GM23338 (cell line): Measurements from ENCODE around the gene PLA2G1B. TPM values are rescaled to one million over a fixed set of nuclear protein-coding genes. Genes with fewer than 3 reads are reported as not detected.

Source experiments
- ATAC-seq: fragments of 200-7000 bp; cut with Tn5 transposase; 3 replicates; pipeline ENCODE4 v1.9.1; 2020
- DNase-seq: peaks from one replicate; pipeline ENCODE4 v3.0.0-alpha.2; 2015; ENCODE audit warnings: low spot score
- H2AFZ ChIP-seq: fragments of 200-600 bp; sonication (generic); 2 replicates; pipeline ENCODE4 v1.8.0; 2016; ENCODE audit warnings: antibody characterized with exemption, mild to moderate bottlenecking, moderate library complexity
- H3F3A ChIP-seq: fragments of 200-600 bp; sonication (generic); replicated peaks from 2 replicates; pipeline ENCODE4 v1.8.0; 2017; ENCODE audit warnings: antibody characterized with exemption, mixed run types, low read depth
- H3K27ac ChIP-seq: fragments of 200-600 bp; sonication (generic); 2 replicates; pipeline ENCODE4 v1.6.1; 2016; ENCODE audit warnings: low read depth
- H3K27me3 ChIP-seq: fragments of 200-600 bp; sonication (generic); 2 replicates; pipeline ENCODE4 v1.8.0; 2016; ENCODE audit warnings: mild to moderate bottlenecking, mixed run types, moderate library complexity; ENCODE audit not compliant: insufficient read depth
- H3K36me3 ChIP-seq: fragments of 200-600 bp; sonication (generic); 2 replicates; pipeline ENCODE4 v1.8.0; 2016; ENCODE audit warnings: mild to moderate bottlenecking; ENCODE audit not compliant: insufficient read depth
- H3K4me1 ChIP-seq: fragments of 200-600 bp; sonication (generic); 2 replicates; pipeline ENCODE4 v1.8.0; 2016; ENCODE audit warnings: mild to moderate bottlenecking, moderate library complexity; ENCODE audit not compliant: insufficient read depth
- H3K4me2 ChIP-seq: fragments of 200-600 bp; sonication (generic); 2 replicates; pipeline ENCODE4 v1.7.1; 2017; ENCODE audit warnings: mixed run types
- H3K4me3 ChIP-seq: fragments of 200-600 bp; sonication (generic); 2 replicates; pipeline ENCODE4 v1.6.1; 2016; ENCODE audit warnings: mixed run types
- H3K79me2 ChIP-seq: fragments of 200-600 bp; sonication (generic); replicated peaks from 2 replicates; pipeline ENCODE4 v1.8.0; 2017; ENCODE audit warnings: mild to moderate bottlenecking; ENCODE audit not compliant: insufficient read depth
- H3K9me2 ChIP-seq: fragments of 200-600 bp; sonication (generic); 2 replicates; pipeline ENCODE4 v1.8.0; 2017; ENCODE audit not compliant: insufficient read depth
- H4K20me1 ChIP-seq: fragments of 200-600 bp; sonication (generic); replicated peaks from 2 replicates; pipeline ENCODE4 v1.8.0; 2017; ENCODE audit warnings: mild to moderate bottlenecking; ENCODE audit not compliant: insufficient read depth
- H3K27ac Mint-ChIP-seq: 2 replicates; pipeline ENCODE4 v1.8.0; 2020; ENCODE audit warnings: inconsistent platforms, mild to moderate bottlenecking, moderate library complexity, mixed read lengths
- H3K27me3 Mint-ChIP-seq: 3 replicates; pipeline ENCODE4 v1.8.0; 2022; ENCODE audit warnings: low read depth, mild to moderate bottlenecking, moderate library complexity, mixed read lengths, inconsistent platforms; ENCODE audit not compliant: insufficient read depth, poor library complexity
- H3K36me3 Mint-ChIP-seq: 3 replicates; pipeline ENCODE4 v1.8.0; 2021; ENCODE audit warnings: low read depth, mild to moderate bottlenecking, inconsistent platforms, moderate library complexity, mixed read lengths
- H3K4me1 Mint-ChIP-seq: 3 replicates; pipeline ENCODE4 v1.8.0; 2020; ENCODE audit warnings: mild to moderate bottlenecking, inconsistent platforms, mixed read lengths
- H3K4me3 Mint-ChIP-seq: 3 replicates; pipeline ENCODE4 v1.8.0; 2021; ENCODE audit warnings: moderate library complexity, mild to moderate bottlenecking, inconsistent platforms, mixed read lengths
- H3K9me3 Mint-ChIP-seq: 3 replicates; pipeline ENCODE4 v1.8.0; 2020; ENCODE audit warnings: moderate library complexity, mild to moderate bottlenecking, inconsistent platforms, mixed read lengths
- CREB1 ChIP-seq: fragments of 250-450 bp; sonication (Bioruptor Pico); IDR thresholded peaks from 2 replicates; pipeline ENCODE4 v1.5.0; 2020; ENCODE audit warnings: low read depth, mild to moderate bottlenecking, moderate library complexity
- CTCF ChIP-seq, 2 experiments: fragments of 200-600 bp in 1 of 2; sonication (generic) in 1 of 2; conservative IDR thresholded peaks; 2 replicates each; pipeline versions ENCODE4 v1.5.1 to v1.6.1; 2016 to 2017; ENCODE audit warnings: antibody characterized with exemption in 2 of 2, low read depth in 2 of 2, mild to moderate bottlenecking in 2 of 2, moderate library complexity in 1 of 2
- ETS1 ChIP-seq: IDR thresholded peaks from 2 replicates; pipeline ENCODE4 v1.6.1; 2016; ENCODE audit warnings: antibody characterized with exemption
- EZH2 ChIP-seq: fragments of 200-600 bp; sonication (generic); IDR thresholded peaks from one replicate; pipeline ENCODE4 v1.8.0; 2017; ENCODE audit warnings: antibody characterized with exemption, mild to moderate bottlenecking, low read depth; ENCODE audit not compliant: unreplicated experiment
- EZH2phosphoT487 ChIP-seq: fragments of 200-600 bp; sonication (generic); IDR thresholded peaks from one replicate; pipeline ENCODE4 v1.8.1; 2018; ENCODE audit warnings: antibody characterized with exemption; ENCODE audit not compliant: unreplicated experiment
- JUNB ChIP-seq: IDR thresholded peaks from one replicate; pipeline ENCODE4 v1.6.1; 2016; ENCODE audit warnings: antibody characterized with exemption; ENCODE audit not compliant: unreplicated experiment
- REST ChIP-seq: IDR thresholded peaks from one replicate; pipeline ENCODE4 v1.6.1; 2018; ENCODE audit warnings: antibody characterized with exemption; ENCODE audit not compliant: unreplicated experiment
- ZNF114 ChIP-seq: fragments of 250-450 bp; sonication (Bioruptor Pico); IDR thresholded peaks from 2 replicates; pipeline ENCODE4 v1.5.0; 2020; ENCODE audit warnings: mild to moderate bottlenecking, moderate library complexity
- polyA plus RNA-seq: library from polyadenylated mRNA; unstranded; fragments of >200 nt; fragmentation: Nextera tagmentation; extraction: Ambion mirVana; gene quantifications from 2 replicates; pipeline ENCODE4 v1.2.1, GENCODE V29; 2016
- total RNA-seq: library from RNA; depleted of rRNA; stranded (reverse); fragments of >200 nt; shearing (Covaris generic); gene quantifications from 2 replicates; pipeline ENCODE4 v1.2.3, GENCODE V29; 2014

The PLA2G1B gene
- total and polyA plus RNA-seq, 2 experiments from 2014 or later, result not detected

- Histone ChIP-seq H3K27me3 (no peaks in the 10 kb centered on the region), H3K4me3 (peak overlapping the region; percentile 30; the same call in 1 of the 2 replicates), H3K4me1 (peaks cover 39% of the 10 kb centered on the region), H3K4me2 (peak overlapping the region; percentile 71), H3K9me2 (no peaks in the 10 kb centered on the region), H3F3A (peaks cover 34% of the 10 kb centered on the region), H3K79me2 (no peaks in the 10 kb centered on the region), H3K27ac (peak overlapping the region; percentile 57), H4K20me1 (0 out of 2 replicates have a peak, but pooled peaks cover under 1% of the 10 kb centered on the region), H3K36me3 (peaks cover 14% of the 10 kb centered on the region), H2AFZ (no peak overlapping the region)
- TF ChIP-seq JUNB, result no peak
- no peak for TF ChIP-seq ZNF114 (CRISPR knock-in tag)
- no peak for TF ChIP-seq EZH2
- TF ChIP-seq CTCF (conservative IDR thresholded peaks at IDR 0.05; ENCODE audit: low read depth in 2 of 2), result peak; percentile 56 to 89
- TF ChIP-seq ETS1, result no peak
- no peak for TF ChIP-seq CREB1 (CRISPR knock-in tag)
- TF ChIP-seq REST, result no peak
- TF ChIP-seq EZH2phosphoT487, result no peak
- Mint-ChIP-seq H3K27me3 (peaks cover 19% of the 10 kb centered on the region), H3K9me3 (peaks cover 3% of the 10 kb centered on the region; the same call in 1 of the 3 replicates), H3K4me1 (peaks cover 53% of the 10 kb centered on the region), H3K27ac (peak overlapping the region; percentile 88), H3K36me3 (peaks cover 83% of the 10 kb centered on the region), H3K4me3 (peak overlapping the region; percentile 5; the same call in 1 of the 3 replicates)
- ATAC-seq, result peak; percentile 38
- peak; percentile 89 for DNase-seq
Measured at GRCh38 chr12:120358412-120359100, 31.0 kb upstream of the PLA2G1B start.
